ENCODE measurements around the gene SLC44A1. TPM values are rescaled to one million over a fixed set of nuclear protein-coding genes. Genes with fewer than 3 reads are reported as not detected.
A peak's percentile ranks its signal among the peaks of the same experiment; 100 is the strongest.

SLC44A1 gene
- polyA plus RNA-seq, 1 of the 3 experiments (the other 2 are of a cell fraction), result 4.5 TPM

GRCh38 chr9:105449081-105449480, 204.6 kb downstream of the SLC44A1 start:
- ChIA-PET CTCF (no interaction called here), POLR2A (interaction anchor here (1.4 kb wide), 1 partner anchor 12 kb away, joined by 4 read pairs; no protein-coding TSS in a partner anchor)
- H3K9ac ChIP-seq, result peak overlapping the region; percentile 97
- peak overlapping the region; percentile 73 to 92 for H3K4me3 ChIP-seq (ENCODE audit: low read depth in 2 of 2, low read length in 1 of 2)
- TF ChIP-seq JUND (IDR thresholded peaks at IDR 0.05) (no peak), CTCF (IDR thresholded peaks at IDR 0.05) (no peak), YY1 (IDR thresholded peaks at IDR 0.05; ENCODE audit: low read depth) (no peak), SMC3 (IDR thresholded peaks at IDR 0.05; ENCODE audit: low read depth, low read length) (no peak), REST (IDR thresholded peaks at IDR 0.05; ENCODE audit: low read depth, low read length) (no peak), PBX3 (IDR thresholded peaks at IDR 0.05) (no peak)
- no peaks in the 10 kb centered on the region for H3K9me3 ChIP-seq
- peaks cover 5% of the 10 kb centered on the region for H3F3A ChIP-seq (replicated peaks; ENCODE audit: insufficient read depth)
- H3K36me3 ChIP-seq (replicated peaks in 1 of 2; ENCODE audit: control insufficient read depth in 1 of 2, insufficient read depth in 2 of 2, low read length in 1 of 2), result no peaks in the 10 kb centered on the region
- H2AFZ ChIP-seq (ENCODE audit: low read depth), result peak overlapping the region; percentile 100; the same call in 1 of the 2 replicates
- no peaks in the 10 kb centered on the region for H3K9me2 ChIP-seq
- peak overlapping the region in 1 of 2 experiments; percentile 82; a peak in 2 of 4 replicates for H3K27ac ChIP-seq (ENCODE audit: low read depth in 2 of 2, low read length in 1 of 2)
- DNase-seq, result no peak
- peaks cover 0 to 5% of the 10 kb centered on the region in 2 experiments; a peak in 2 of 4 replicates for H3K4me1 ChIP-seq (ENCODE audit: control insufficient read depth in 1 of 2, insufficient read depth in 2 of 2, low read depth in 1 of 2, low read length in 1 of 2)
- peaks cover 24% of the 10 kb centered on the region for H4K20me1 ChIP-seq (ENCODE audit: insufficient read depth)
- peaks cover 58% of the 10 kb centered on the region for H3K79me2 ChIP-seq (ENCODE audit: insufficient read depth)
- WGBS (ENCODE audit: low lambda C conversion rate), result 1% methylated on average over 2 of the region's 2 CpGs
- H3K4me2 ChIP-seq, result peak overlapping the region; percentile 94
- H3K27me3 ChIP-seq (ENCODE audit: insufficient read depth), result no peaks in the 10 kb centered on the region

- H3K27me3 ChIP-seq (ENCODE audit: insufficient read depth), result no peaks in the 10 kb centered on the region
- no peak for DNase-seq
- no peak overlapping the region for H3K4me2 ChIP-seq
- H2AFZ ChIP-seq (ENCODE audit: low read depth), result no peak overlapping the region
- 94% methylated on average over 3 of the region's 3 CpGs for WGBS (ENCODE audit: low lambda C conversion rate)
- H3K9ac ChIP-seq, result no peak overlapping the region
- peaks cover 90% of the 10 kb centered on the region for H3K79me2 ChIP-seq (ENCODE audit: insufficient read depth)
- H3K4me1 ChIP-seq (ENCODE audit: control insufficient read depth in 1 of 2, insufficient read depth in 2 of 2, low read depth in 1 of 2, low read length in 1 of 2), result peaks cover 9 to 10% of the 10 kb centered on the region in 2 experiments; a peak in 3 of 4 replicates
- H3K27ac ChIP-seq (ENCODE audit: low read depth in 2 of 2, low read length in 1 of 2), result no peak overlapping the region
- H4K20me1 ChIP-seq (ENCODE audit: insufficient read depth), result peaks cover 50% of the 10 kb centered on the region
- ChIA-PET POLR2A (no interaction called here), CTCF (interaction anchor here (2.3 kb wide), 1 partner anchor 37 kb away, joined by 9 read pairs; no protein-coding TSS in a partner anchor)
- peaks cover 0 to 2% of the 10 kb centered on the region in 2 experiments for H3K36me3 ChIP-seq (replicated peaks in 1 of 2; ENCODE audit: control insufficient read depth in 1 of 2, insufficient read depth in 2 of 2, low read length in 1 of 2)
- no peak overlapping the region for H3K4me3 ChIP-seq (ENCODE audit: low read depth in 2 of 2, low read length in 1 of 2)
- no peaks in the 10 kb centered on the region for H3K9me3 ChIP-seq
- no peaks in the 10 kb centered on the region for H3K9me2 ChIP-seq
- H3F3A ChIP-seq (replicated peaks; ENCODE audit: insufficient read depth), result peaks cover 5% of the 10 kb centered on the region
- TF ChIP-seq FOSL2 (IDR thresholded peaks at IDR 0.05; ENCODE audit: borderline replicate concordance, low read depth) (no peak), CHD2 (IDR thresholded peaks at IDR 0.05; ENCODE audit: low read length, partially characterized antibody) (no peak), RXRA (IDR thresholded peaks at IDR 0.05; ENCODE audit: borderline replicate concordance, low read depth) (no peak), NFIC (IDR thresholded peaks at IDR 0.05; ENCODE audit: borderline replicate concordance) (no peak), TEAD4 (IDR thresholded peaks at IDR 0.05; ENCODE audit: borderline replicate concordance, insufficient read depth) (no peak), IRF3 (IDR thresholded peaks at IDR 0.05; ENCODE audit: low read depth, low read length) (no peak), RCOR1 (IDR thresholded peaks at IDR 0.05; ENCODE audit: low read length) (no peak), SIN3A (IDR thresholded peaks at IDR 0.05; ENCODE audit: borderline replicate concordance, low read depth, low read length) (no peak), MAX (IDR thresholded peaks at IDR 0.05; ENCODE audit: low read depth) (no peak), GATA2 (CRISPR knock-in tag; IDR thresholded peaks at IDR 0.05) (no peak), RAD21 (IDR thresholded peaks at IDR 0.05; ENCODE audit: low read length) (no peak), MXI1 (IDR thresholded peaks at IDR 0.05; ENCODE audit: low read depth, low read length) (no peak), EP300 (IDR thresholded peaks at IDR 0.05; ENCODE audit: borderline replicate concordance in 1 of 2, low read depth in 1 of 2, low read length in 1 of 2) (no peak)
Observed at GRCh38 chr9:105452185-105452584, 207.7 kb downstream of the SLC44A1 start.
